Upper lobe of left lung (tissue), 6 donors: ENCODE measurements around the gene BRPF3. TPM values are rescaled to one million over a fixed set of nuclear protein-coding genes. Genes with fewer than 3 reads are reported as not detected.

Experiments
- ATAC-seq, 2 donors: fragments of 200-7000 bp; cut with Tn5 transposase; one replicate each; pipeline ENCODE4 v1.9.1; 2022; ENCODE audit warnings: mild to moderate bottlenecking in 2 of 2, moderate library complexity in 2 of 2; ENCODE audit not compliant: low FRiP score in 2 of 2
- DNase-seq, 2 donors: peaks; one replicate each; pipeline ENCODE4 v3.0.0-alpha.2; 2019 to 2020
- H3K27ac ChIP-seq, 4 donors: fragments of 200-600 bp; sonication (generic); one replicate each; pipeline ENCODE4 v1.5.1; 2016 to 2019
- H3K27me3 ChIP-seq, 4 donors: fragments of 200-600 bp; sonication (generic); one replicate each; pipeline ENCODE4 v1.5.1; 2017 to 2019
- H3K36me3 ChIP-seq, 4 donors: fragments of 200-600 bp; sonication (generic); one replicate each; pipeline ENCODE4 v1.5.1; 2016 to 2019
- H3K4me1 ChIP-seq, 4 donors: fragments of 200-600 bp; sonication (generic); one replicate each; pipeline ENCODE4 v1.5.1; 2018 to 2019
- H3K4me3 ChIP-seq, 4 donors: fragments of 200-600 bp; sonication (generic); one replicate each; pipeline ENCODE4 v1.5.1; 2017 to 2019; ENCODE audit warnings: mild to moderate bottlenecking in 2 of 4, moderate library complexity in 1 of 4
- H3K9me3 ChIP-seq, 4 donors: fragments of 200-600 bp; sonication (generic); one replicate each; pipeline ENCODE4 v1.5.1; 2018 to 2019
- EP300 ChIP-seq, 4 donors: sonication (generic); formaldehyde crosslinking; IDR thresholded peaks; one replicate each; pipeline ENCODE4 v1.5.1; 2017; ENCODE audit warnings: antibody characterized with exemption in 4 of 4, control low read depth in 2 of 4
- POLR2A ChIP-seq, 4 donors: fragments of 450-650 bp; IDR thresholded peaks; one replicate each; pipeline ENCODE4 v1.5.1; 2016 to 2017; ENCODE audit warnings: antibody characterized with exemption in 4 of 4, mild to moderate bottlenecking in 2 of 4
- POLR2AphosphoS5 ChIP-seq, 2 donors: sonication (generic); formaldehyde crosslinking; IDR thresholded peaks; one replicate each; pipeline ENCODE4 v1.5.1; 2017; ENCODE audit warnings: antibody characterized with exemption in 2 of 2
- WGBS, 2 donors: methylation state at CpG; one replicate each; pipeline ENCODE4 v1.1.5; 2017 to 2018; 5-methylcytosine and 5-hydroxymethylcytosine counted together
- total RNA-seq, 6 donors: library from RNA; depleted of rRNA in 4 of 6; stranded (reverse); fragments of >200 nt in 4 of 6; gene quantifications; one replicate each; pipeline versions ENCODE4 v1.1.0 to v1.2.1, GENCODE V29; 2016 to 2021
- TF ChIP-seq, protein P1 (sequence below), 6 experiments: fragments of 450-650 bp in 4 of 6; fragments of 200-600 bp in 2 of 6; sonication (generic) in 2 of 6; IDR thresholded peaks; one replicate each; pipeline ENCODE4 v1.5.1; 2016 to 2019; ENCODE audit warnings: antibody characterized with exemption in 6 of 6
- donor health status: DM: no; HTN: no; CAD: no; lungs with moderate emphysema.
- donor health status: DM: no; HTN: yes; CAD: no; lungs with severe emphysema.

The BRPF3 gene
- total RNA-seq, result 10 to 100 TPM; 23.7 to 37.4 (median 33.4) TPM

DNA sequence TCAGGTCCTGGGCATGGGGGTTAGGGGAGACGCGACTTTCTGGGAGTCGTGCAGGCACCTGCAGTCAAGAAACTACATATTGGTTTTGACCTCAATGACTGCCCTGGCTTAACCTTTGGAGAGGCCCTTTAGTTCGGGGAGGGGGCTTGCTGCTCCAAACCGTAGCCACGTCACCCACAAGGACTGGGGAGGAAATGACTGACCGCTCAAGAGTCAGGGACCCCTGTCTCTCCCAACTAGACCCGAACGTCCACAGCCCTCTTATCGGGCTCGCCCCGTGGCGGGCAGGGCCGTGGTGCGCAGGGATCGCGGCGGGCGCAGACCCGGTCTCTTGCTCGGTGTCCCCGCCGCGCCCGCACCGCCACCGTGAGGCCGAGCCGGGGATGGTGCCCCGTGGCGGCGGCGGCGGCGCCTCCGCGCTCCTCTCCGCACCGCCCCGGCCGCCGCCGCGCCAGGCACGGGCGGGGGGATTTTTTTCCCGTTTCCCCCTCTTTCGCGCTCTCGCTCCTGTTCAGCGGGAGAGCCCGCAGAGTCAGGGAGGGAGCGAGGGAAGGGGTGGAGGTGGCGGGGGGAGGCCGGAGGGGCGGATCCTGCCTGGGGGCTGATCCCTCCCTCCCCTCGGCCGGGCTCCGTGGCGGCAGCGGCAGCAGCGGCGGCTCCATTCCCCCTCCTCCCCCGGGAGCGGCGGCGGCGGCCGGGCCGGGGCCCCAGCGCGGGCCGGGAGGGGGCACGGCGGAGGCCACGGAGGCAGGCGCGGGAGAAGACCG lies at the start of gene BRPF3:
BRPF3 (plus strand) TSS at position 632 of the 767 bp plus-strand sequence. CDS start 3,579 bp downstream, outside the sequence.
- H3K4me3 ChIP-seq, result peak within 1 kb of the TSS; percentile 48 to 90 (median 80)
- DNase-seq, result peak; percentile 87 to 97
- H3K36me3 ChIP-seq, result peaks cover 8 to 14% (median 10%) of the 10 kb centered on the region in 4 donors
- no peaks in the 10 kb centered on the region for H3K27me3 ChIP-seq
- 0% methylated on average over 12 to 44 of the region's 79 CpGs for WGBS, 2 donors
- no peak for TF ChIP-seq POLR2AphosphoS5 (IDR thresholded peaks at IDR 0.05)
- TF ChIP-seq EP300 (IDR thresholded peaks at IDR 0.05), result no peak
- TF ChIP-seq, protein P1, sequence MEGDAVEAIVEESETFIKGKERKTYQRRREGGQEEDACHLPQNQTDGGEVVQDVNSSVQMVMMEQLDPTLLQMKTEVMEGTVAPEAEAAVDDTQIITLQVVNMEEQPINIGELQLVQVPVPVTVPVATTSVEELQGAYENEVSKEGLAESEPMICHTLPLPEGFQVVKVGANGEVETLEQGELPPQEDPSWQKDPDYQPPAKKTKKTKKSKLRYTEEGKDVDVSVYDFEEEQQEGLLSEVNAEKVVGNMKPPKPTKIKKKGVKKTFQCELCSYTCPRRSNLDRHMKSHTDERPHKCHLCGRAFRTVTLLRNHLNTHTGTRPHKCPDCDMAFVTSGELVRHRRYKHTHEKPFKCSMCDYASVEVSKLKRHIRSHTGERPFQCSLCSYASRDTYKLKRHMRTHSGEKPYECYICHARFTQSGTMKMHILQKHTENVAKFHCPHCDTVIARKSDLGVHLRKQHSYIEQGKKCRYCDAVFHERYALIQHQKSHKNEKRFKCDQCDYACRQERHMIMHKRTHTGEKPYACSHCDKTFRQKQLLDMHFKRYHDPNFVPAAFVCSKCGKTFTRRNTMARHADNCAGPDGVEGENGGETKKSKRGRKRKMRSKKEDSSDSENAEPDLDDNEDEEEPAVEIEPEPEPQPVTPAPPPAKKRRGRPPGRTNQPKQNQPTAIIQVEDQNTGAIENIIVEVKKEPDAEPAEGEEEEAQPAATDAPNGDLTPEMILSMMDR (IDR thresholded peaks at IDR 0.05), result peak; percentile 88 to 97 (median 94)
- peak in 1 of 4 donors; percentile 33 for TF ChIP-seq POLR2A (IDR thresholded peaks at IDR 0.05)
- H3K4me1 ChIP-seq, result peaks cover 9 to 26% (median 19%) of the 10 kb centered on the region in 4 donors
- ATAC-seq, result peak; percentile 89 to 91
- H3K27ac ChIP-seq, result peak within 1 kb of the TSS; percentile 96 to 100 (median 98)
- no peaks in the 10 kb centered on the region for H3K9me3 ChIP-seq

DNA sequence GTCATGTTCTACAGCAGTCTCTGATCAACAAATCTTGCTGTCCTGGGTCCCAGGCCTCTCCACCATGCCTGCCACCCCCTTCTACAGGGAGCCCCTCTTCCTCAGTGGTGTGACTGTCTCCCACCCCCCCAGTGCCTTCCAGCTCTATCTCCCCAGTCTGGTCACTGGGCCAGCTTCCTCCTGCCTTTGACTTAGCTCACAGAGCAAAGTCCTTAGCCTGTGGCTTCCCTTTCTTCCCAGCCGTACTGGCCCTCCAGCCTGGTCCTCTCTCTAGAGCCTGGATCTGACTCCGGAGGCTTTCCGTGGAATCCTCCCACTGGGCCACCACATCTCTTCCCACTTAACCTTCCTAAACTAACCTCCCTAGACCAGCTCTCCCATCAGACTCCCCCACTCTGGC lies 49.2 kb upstream of the BRPF3 start:
- H3K4me3 ChIP-seq, result no peak overlapping the region
- no peaks in the 10 kb centered on the region for H3K9me3 ChIP-seq
- TF ChIP-seq POLR2AphosphoS5 (IDR thresholded peaks at IDR 0.05) (no peak), POLR2A (IDR thresholded peaks at IDR 0.05) (no peak), EP300 (IDR thresholded peaks at IDR 0.05) (no peak)
- TF ChIP-seq, protein P1 (IDR thresholded peaks at IDR 0.05), result no peak
- no peaks in the 10 kb centered on the region for H3K27me3 ChIP-seq
- H3K36me3 ChIP-seq, result no peaks in the 10 kb centered on the region
- DNase-seq, result peak in 1 of 2 donors; percentile 42
- ATAC-seq, result no peak
- H3K27ac ChIP-seq, result peak overlapping the region in 1 of 4 donors; percentile 67
- peaks cover 10 to 19% (median 13%) of the 10 kb centered on the region in 4 donors for H3K4me1 ChIP-seq
- 81 to 85% methylated on average over 3 of the region's 3 CpGs for WGBS, 2 donors

DNA sequence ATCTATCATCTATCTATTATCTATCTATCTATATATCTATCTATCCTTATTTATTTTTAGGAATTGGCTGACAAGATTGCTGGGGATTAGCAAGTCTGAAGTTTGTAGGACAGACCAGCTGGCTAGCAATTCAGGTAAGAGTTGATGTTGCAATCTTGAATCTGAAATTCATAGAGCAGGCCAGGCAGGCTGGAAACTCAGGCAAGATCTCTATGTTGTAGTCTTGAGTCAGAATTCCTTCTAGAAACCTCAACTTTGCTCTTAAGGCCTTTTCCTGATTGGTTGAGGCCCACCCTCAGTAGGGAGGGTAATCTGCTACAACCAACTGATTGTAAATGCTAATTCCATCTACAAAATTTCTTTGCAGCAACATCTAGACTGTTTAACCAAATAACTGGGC lies 47.1 kb upstream of the BRPF3 start:
- Histone ChIP-seq H3K27me3 (no peaks in the 10 kb centered on the region), H3K4me3 (no peak overlapping the region), H3K4me1 (peaks cover 10 to 26% (median 12%) of the 10 kb centered on the region in 4 donors), H3K9me3 (no peaks in the 10 kb centered on the region), H3K27ac (peak overlapping the region in 3 of 4 donors; percentile 18 to 50 (median 22)), H3K36me3 (no peaks in the 10 kb centered on the region)
- DNase-seq (no peak), ATAC-seq (no peak)
- TF ChIP-seq POLR2AphosphoS5 (IDR thresholded peaks at IDR 0.05), result no peak
- TF ChIP-seq, protein P1 (IDR thresholded peaks at IDR 0.05), result no peak
- no peak for TF ChIP-seq EP300 (IDR thresholded peaks at IDR 0.05)
- TF ChIP-seq POLR2A (IDR thresholded peaks at IDR 0.05), result no peak

DNA sequence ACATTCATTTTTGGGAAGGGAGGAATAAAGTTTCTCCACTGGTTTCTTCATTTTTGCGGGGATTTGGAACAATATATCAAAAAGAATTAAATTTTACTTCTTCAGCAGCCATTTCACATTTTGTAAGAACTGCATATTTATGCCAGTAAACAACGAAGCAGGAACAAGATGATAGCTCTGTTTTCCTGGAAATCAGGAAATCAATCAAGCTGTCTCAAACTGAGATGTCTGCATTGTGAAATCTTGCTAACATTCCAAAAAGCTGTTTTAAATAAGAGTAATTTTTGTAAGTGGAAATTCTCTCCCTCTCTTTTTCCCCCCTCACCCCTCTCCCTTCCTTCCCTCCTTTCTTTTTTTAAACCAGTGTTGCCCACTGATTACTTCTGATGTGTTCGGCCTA lies 46.3 kb upstream of the BRPF3 start:
- H3K4me1 ChIP-seq, result peaks cover 10 to 26% (median 12%) of the 10 kb centered on the region in 4 donors
- no peaks in the 10 kb centered on the region for H3K36me3 ChIP-seq
- H3K27me3 ChIP-seq, result no peaks in the 10 kb centered on the region
- H3K27ac ChIP-seq, result peak overlapping the region in 3 of 4 donors; percentile 18 to 50 (median 22)
- ATAC-seq (peak in 1 of 2 donors; percentile 35), DNase-seq (no peak)
- TF ChIP-seq POLR2A (IDR thresholded peaks at IDR 0.05), result no peak
- no peak for TF ChIP-seq POLR2AphosphoS5 (IDR thresholded peaks at IDR 0.05)
- TF ChIP-seq EP300 (IDR thresholded peaks at IDR 0.05), result no peak
- TF ChIP-seq, protein P1 (IDR thresholded peaks at IDR 0.05), result no peak
- WGBS, 2 donors, result 52 to 54% methylated on average over 3 of the region's 3 CpGs
- H3K9me3 ChIP-seq, result no peaks in the 10 kb centered on the region
- no peak overlapping the region for H3K4me3 ChIP-seq
